RWPE2 (cell line): Measurements from ENCODE around the gene LRFN2.

Experiments used
- ATAC-seq: fragments of 200-7000 bp; cut with Tn5 transposase; 3 replicates; pipeline ENCODE4 v1.9.1; 2021; ENCODE audit warnings: low read depth
- DNase-seq: peaks from one replicate; pipeline ENCODE4 v3.0.0-alpha.2; 2020; ENCODE audit warnings: low spot score
- H3K27ac ChIP-seq: fragments of 450-650 bp; 2 replicates; pipeline ENCODE4 v1.5.1; 2017; ENCODE audit warnings: mild to moderate bottlenecking; ENCODE audit not compliant: poor library complexity, severe bottlenecking
- H3K27me3 ChIP-seq: fragments of 250-450 bp; sonication (Bioruptor Pico); 2 replicates; pipeline ENCODE4 v1.5.1; 2021; ENCODE audit warnings: mild to moderate bottlenecking, moderate library complexity; ENCODE audit not compliant: insufficient read depth, poor library complexity, severe bottlenecking
- H3K36me3 ChIP-seq: fragments of 250-450 bp; sonication (Bioruptor Pico); 2 replicates; pipeline ENCODE4 v1.5.1; 2020; ENCODE audit warnings: low read depth, mild to moderate bottlenecking, moderate library complexity
- H3K4me1 ChIP-seq: fragments of 250-450 bp; sonication (Bioruptor Pico); 2 replicates; pipeline ENCODE4 v1.5.1; 2021; ENCODE audit warnings: mild to moderate bottlenecking, moderate library complexity; ENCODE audit not compliant: insufficient read depth, poor library complexity, severe bottlenecking
- H3K4me3 ChIP-seq: fragments of 250-450 bp; sonication (Bioruptor Pico); 2 replicates; pipeline ENCODE4 v1.5.1; 2021; ENCODE audit warnings: mild to moderate bottlenecking, moderate library complexity; ENCODE audit not compliant: severe bottlenecking
- H3K9me3 ChIP-seq: fragments of 250-450 bp; sonication (Bioruptor Pico); 2 replicates; pipeline ENCODE4 v1.5.1; 2021; ENCODE audit warnings: mild to moderate bottlenecking, moderate library complexity; ENCODE audit not compliant: severe bottlenecking
- TF ChIP-seq, protein P1 (sequence below): fragments of 450-650 bp; IDR thresholded peaks from one replicate; pipeline ENCODE4 v1.5.1; 2017; ENCODE audit warnings: mild to moderate bottlenecking, moderate library complexity; ENCODE audit not compliant: poor library complexity, severe bottlenecking

Gene LRFN2

DNA sequence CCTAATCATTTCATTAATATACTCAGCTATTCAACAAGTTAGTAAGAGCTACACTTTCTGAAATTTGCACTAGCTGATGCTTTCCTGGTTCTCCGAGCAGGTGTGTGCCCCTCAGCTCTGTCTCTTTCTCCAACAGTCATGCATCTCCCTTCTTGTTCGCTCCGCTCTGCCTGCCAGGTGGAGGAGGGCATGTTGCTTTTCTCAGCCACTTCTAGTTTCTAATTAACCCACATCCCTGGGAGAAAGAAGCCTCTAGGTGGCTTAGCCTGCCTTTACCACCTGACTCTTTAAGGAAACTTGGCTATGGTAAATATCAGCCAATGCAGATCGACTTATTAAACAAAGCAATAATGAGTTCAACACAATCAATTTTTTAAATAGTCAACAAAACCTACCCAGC, 34.2 kb downstream of the LRFN2 start:
- Histone ChIP-seq H3K4me1 (no peaks in the 10 kb centered on the region), H3K27ac (no peak overlapping the region), H3K4me3 (no peak overlapping the region), H3K9me3 (no peaks in the 10 kb centered on the region), H3K27me3 (peaks cover 2% of the 10 kb centered on the region), H3K36me3 (no peaks in the 10 kb centered on the region)
- DNase-seq = no peak
- no peak for ATAC-seq
- TF ChIP-seq, protein P1, sequence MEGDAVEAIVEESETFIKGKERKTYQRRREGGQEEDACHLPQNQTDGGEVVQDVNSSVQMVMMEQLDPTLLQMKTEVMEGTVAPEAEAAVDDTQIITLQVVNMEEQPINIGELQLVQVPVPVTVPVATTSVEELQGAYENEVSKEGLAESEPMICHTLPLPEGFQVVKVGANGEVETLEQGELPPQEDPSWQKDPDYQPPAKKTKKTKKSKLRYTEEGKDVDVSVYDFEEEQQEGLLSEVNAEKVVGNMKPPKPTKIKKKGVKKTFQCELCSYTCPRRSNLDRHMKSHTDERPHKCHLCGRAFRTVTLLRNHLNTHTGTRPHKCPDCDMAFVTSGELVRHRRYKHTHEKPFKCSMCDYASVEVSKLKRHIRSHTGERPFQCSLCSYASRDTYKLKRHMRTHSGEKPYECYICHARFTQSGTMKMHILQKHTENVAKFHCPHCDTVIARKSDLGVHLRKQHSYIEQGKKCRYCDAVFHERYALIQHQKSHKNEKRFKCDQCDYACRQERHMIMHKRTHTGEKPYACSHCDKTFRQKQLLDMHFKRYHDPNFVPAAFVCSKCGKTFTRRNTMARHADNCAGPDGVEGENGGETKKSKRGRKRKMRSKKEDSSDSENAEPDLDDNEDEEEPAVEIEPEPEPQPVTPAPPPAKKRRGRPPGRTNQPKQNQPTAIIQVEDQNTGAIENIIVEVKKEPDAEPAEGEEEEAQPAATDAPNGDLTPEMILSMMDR = no peak

DNA sequence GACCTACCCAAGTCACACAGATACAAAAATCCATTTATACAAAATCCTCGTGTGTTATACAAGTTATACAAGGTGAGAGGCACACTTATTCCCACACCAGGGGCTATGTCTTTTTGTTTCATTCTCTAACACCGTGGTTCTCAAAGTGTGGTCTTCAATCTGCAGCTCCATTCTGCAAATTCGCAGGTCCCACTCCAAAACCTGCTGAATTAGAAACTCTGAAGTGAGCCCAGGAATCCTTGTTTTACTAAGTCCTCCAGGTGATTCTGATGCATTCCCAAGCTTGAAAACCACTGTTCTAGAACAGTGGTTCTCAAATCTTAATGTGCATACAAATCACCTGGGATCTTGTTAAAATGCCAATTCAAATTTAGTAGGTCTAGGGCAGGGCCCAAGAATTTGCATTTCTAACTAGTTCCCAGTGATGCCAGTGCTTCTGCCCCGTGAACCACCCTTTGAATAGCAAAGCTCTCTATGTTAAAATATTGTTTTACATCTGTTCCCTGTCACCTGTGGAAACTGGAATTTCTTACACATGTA, 35.1 kb downstream of the LRFN2 start:
- no peaks in the 10 kb centered on the region for H3K36me3 ChIP-seq
- peaks cover 2% of the 10 kb centered on the region for H3K27me3 ChIP-seq
- DNase-seq (no peak), ATAC-seq (no peak)
- TF ChIP-seq, protein P1 = no peak
- no peak overlapping the region for H3K4me3 ChIP-seq
- no peak overlapping the region for H3K27ac ChIP-seq
- H3K9me3 ChIP-seq = no peaks in the 10 kb centered on the region
- H3K4me1 ChIP-seq = no peaks in the 10 kb centered on the region

DNA sequence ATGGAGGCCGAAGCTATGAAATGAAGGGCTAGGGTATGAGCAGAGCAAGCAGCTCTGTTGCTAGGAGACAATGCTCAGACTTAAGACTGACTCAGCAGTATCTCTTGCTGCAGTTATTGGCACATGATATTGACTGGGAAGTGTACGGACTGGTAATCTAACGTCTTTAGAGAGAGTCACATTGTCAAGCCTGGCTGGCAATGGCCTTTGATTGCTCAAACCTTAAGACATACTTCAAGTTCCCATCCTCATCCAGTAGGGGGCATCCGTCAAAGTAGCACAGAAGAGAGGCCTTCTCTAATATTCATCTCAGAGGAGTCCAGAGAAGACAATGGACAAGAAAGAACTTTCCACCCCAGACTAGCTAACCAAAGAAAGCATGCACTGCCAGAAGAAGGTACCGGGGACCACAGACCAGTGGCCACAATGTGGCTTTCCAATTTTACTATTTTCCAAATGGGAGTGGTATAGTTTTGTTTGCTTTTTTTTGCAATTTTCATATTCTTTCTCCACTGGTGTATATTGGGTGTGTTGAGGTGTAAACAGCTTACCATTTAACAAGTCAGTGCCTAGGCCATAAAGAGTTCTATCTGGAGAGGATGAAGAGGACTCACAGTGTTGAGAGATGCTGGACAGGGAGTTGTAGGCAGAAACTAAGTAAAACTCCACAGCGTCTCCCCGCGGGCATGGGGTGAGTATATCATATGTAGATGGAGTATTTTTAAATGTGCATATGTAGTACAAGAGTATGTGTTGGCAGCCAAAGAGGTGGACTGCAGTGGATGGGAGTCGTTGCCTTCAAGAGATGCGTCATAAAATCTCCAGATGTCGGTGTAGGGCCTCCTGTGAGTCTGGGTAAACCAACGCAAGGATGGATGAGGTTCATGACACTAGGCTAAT, 36.7 kb downstream of the LRFN2 start:
- Histone ChIP-seq H3K36me3 (no peaks in the 10 kb centered on the region), H3K4me3 (no peak overlapping the region), H3K4me1 (no peaks in the 10 kb centered on the region), H3K27me3 (peaks cover 2% of the 10 kb centered on the region), H3K9me3 (no peaks in the 10 kb centered on the region), H3K27ac (no peak overlapping the region)
- no peak for DNase-seq
- no peak for ATAC-seq
- TF ChIP-seq, protein P1 = peak; percentile 30

DNA sequence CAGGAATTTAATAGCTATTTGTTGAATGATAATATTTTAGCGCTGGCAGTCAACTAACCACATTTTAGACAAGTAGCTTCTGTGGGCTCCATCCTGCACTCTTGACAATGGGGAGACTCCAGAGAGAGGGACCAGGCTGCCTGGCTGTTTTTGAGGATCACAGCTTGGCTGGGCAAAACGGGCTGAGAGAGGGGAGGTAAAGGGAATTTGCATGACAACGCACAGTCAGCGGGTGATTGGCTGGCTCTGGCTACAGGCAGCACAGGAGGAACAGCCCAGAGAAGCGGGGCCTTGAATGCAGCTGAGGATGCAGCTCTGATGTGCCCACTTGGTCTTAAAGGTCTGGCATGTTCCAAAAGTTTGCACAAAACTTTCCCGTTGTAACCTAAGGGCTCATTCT, 41.2 kb downstream of the LRFN2 start:
- H3K27me3 ChIP-seq = peaks cover 5% of the 10 kb centered on the region
- no peak for ATAC-seq
- no peak for DNase-seq
- H3K36me3 ChIP-seq = no peaks in the 10 kb centered on the region
- no peaks in the 10 kb centered on the region for H3K9me3 ChIP-seq
- no peak overlapping the region for H3K4me3 ChIP-seq
- H3K4me1 ChIP-seq = no peaks in the 10 kb centered on the region
- no peak overlapping the region for H3K27ac ChIP-seq
- TF ChIP-seq, protein P1 = no peak

DNA sequence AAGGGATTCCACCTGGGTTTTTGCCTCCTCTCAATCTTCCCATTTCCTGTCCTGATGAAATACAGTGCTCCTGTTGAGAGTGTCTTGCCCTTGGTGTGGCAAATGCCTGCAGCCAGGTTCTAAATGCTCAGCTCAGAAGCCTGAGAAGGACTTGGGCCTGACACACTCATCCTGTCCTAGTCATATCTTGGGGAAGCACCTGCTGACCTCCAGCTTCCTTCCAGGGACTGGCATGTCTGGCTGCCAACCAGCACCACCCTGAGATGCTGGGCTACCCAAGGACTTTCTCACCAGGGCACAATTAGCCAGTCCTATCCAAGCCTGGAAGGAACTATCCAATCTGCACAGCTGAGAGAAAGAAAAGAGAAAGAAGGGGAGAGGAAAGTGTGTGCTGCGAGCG, 43.4 kb downstream of the LRFN2 start:
- ATAC-seq = no peak
- Histone ChIP-seq H3K9me3 (no peaks in the 10 kb centered on the region), H3K4me1 (no peaks in the 10 kb centered on the region), H3K27me3 (peaks cover 11% of the 10 kb centered on the region), H3K27ac (no peak overlapping the region), H3K4me3 (no peak overlapping the region), H3K36me3 (no peaks in the 10 kb centered on the region)
- DNase-seq = no peak
- TF ChIP-seq, protein P1 = no peak
